T47D (cell line): ENCODE measurements around the gene LCOR.
A peak's percentile ranks its signal among the peaks of the same experiment; 100 is the strongest.

ENCODE experiments used
- DNase-seq, 2 experiments: peaks; one replicate each; pipeline versions ENCODE4 v3.0.0 to v3.0.0-alpha.2; 2011 to 2012; ENCODE audit warnings: low read depth in 1 of 2, low spot score in 1 of 2
- JUND ChIP-seq: IDR thresholded peaks from 2 replicates; pipeline ENCODE4 v1.6.1; 2012; ENCODE audit warnings: low read depth
- in situ Hi-C: cut with HindIII; loops from 2 replicates; pipeline ENCODE4 v1.10.0; 2016; ENCODE audit warnings: low sequenced_read_pairs, low pct_unique_long_range_greater_than_20kb

LCOR gene

GRCh38 chr10:96829029-96829773, 2.9 kb upstream of the LCOR start:
- in situ Hi-C loops, result no loop called here
- DNase-seq, result no peak
- no peak for TF ChIP-seq JUND

DNA sequence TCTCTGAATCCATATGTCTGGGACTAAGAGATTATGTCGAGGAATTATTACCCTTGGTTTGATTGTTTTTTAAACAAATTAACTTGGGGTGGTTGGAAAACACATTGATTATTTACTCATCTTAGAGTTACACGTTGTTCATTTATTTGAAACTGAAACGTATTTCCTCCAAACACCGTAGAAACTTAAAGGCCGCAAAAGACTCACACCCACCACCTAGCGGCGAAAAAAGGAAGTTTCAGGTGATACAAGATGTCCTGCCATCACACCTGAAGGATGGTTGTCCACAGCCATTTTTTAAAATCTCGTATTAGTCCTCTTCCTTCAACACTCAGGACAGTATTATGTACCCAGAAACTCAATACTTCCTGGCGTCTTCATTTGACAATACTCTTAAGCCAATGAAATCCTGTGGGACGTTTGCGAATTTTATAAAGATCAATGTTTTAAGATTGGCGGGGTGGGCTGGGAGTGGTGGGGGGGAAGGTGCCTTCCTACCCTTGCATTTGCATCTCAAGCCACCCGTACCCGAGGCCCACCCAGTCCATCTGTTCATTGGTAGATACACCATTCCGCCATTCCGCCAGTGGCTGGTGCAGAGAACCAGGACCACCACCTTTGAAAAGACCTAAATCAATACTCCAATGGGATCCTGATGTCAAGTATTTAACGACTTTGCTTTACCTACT, 1.4 kb upstream of the LCOR start:
- in situ Hi-C loops, result no loop called here
- no peak for TF ChIP-seq JUND
- DNase-seq, result peak; percentile 77 to 92

DNA sequence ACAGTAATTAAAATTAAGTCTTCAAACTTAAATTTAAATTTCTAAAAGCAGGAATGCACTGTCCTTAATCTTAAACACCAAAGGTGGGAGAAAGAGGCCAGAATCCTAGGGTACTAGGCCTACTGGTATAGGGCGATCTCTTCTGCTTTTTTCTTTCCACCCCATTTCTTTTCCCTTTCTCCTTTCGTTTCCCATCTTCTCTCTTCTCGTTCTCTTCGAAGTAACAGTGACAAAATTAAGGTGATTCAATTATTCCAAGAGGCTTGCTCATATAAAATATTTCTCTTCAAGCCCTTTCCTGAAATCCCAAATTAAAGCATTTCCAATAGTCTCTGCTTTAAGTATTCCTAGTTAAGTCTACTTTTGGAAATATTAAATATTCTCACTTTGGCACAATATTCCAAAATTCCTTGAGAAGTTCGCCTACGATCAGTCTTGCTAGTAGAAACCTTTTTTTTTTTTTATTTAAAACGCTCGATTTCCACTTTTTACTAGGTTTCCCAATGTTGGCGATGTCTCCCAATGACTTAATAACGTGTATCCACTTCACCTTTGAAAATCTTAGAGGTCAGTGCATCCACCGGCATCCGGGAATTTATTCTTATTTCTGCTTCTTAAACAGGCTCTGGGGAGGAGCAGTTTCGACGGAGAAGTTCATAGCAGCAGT, 765 bp upstream of the LCOR start:
- no peak for TF ChIP-seq JUND
- DNase-seq, result no peak
- in situ Hi-C loops, result no loop called here

DNA sequence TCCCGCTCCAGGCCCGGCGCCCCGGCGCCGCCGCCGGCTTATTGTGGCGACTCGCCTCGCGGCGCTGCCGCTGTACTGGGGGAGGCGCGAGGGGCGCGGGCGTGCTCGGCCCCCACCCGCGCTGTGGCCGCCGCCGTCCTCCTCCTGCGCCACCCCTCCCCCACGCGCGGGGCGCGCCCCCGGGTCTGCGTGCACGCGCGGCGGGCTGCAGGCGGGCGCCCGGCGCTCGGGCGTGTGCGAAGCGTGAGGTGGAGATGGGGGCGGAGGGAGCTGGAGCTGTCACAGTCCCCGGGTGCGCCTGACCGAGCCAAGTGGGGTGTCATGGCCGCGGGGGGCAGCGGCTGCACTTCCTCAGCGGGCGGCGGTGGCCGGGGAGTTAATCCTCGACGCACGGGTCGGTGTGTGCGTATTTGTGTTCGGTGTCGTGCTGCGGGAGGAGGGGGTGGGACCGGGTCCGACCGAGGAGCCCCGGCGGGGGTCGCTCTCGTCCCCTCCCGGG, 672 bp downstream of the LCOR start:
- DNase-seq, result peak; percentile 89 to 95
- no peak for TF ChIP-seq JUND
- in situ Hi-C loops, result no loop called here

- no peak for TF ChIP-seq JUND
- DNase-seq, result peak; percentile 36 to 43
- in situ Hi-C loops, result no loop called here
Measured at GRCh38 chr10:96833220-96834001, 1.3 kb downstream of the LCOR start.

DNA sequence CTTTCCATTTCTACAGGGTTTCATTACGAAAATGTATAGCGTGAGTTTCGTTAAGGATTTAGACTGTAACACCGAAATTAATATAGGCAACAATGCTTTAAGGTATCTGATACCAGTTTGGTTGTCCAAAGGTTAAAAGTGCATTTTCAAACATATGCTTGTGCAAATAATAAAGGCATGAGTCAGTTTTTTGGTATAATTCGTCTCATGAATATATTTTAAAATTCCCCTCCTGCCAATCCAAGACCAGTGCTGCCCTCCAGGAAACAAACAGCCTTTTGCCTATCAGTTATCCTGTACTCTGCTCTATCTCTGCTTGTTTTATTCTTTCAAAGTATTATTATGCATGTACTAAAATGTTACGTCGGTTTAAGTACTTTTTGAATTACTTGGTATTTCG, 2.0 kb downstream of the LCOR start:
- no peak for TF ChIP-seq JUND
- DNase-seq, result no peak
- in situ Hi-C loops, result no loop called here

DNA sequence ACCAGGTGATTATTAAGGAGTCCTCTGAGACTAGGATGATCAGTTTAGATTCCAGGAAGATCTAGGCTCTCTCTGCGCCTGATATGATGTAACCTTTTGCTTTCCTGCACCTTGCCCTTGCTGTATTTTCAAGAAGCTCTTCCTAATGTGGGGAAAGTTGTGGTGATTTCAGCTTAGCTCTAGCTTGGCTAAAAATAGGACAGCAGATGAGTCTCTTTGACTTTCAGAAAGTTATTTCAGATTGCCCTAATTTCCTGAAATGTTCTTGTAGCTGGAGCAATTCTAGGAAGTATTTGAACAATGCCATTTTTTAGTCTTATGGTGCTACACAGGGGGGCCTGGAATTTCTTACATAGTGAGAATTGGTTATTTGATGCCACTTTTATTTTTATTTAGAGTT, 3.8 kb downstream of the LCOR start:
- in situ Hi-C loops, result no loop called here

GRCh38 chr10:96838529-96838928, 6.4 kb downstream of the LCOR start:
- in situ Hi-C loops, result no loop called here
- TF ChIP-seq JUND, result no peak
- no peak for DNase-seq

More for the DNA sequence above, 3.8 kb downstream of the LCOR start:
- TF ChIP-seq JUND, result no peak
- DNase-seq, result no peak

GRCh38 chr10:96840841-96841518, 8.9 kb downstream of the LCOR start:
- in situ Hi-C loops, result no loop called here
- TF ChIP-seq JUND, result no peak
- DNase-seq, result no peak

DNA sequence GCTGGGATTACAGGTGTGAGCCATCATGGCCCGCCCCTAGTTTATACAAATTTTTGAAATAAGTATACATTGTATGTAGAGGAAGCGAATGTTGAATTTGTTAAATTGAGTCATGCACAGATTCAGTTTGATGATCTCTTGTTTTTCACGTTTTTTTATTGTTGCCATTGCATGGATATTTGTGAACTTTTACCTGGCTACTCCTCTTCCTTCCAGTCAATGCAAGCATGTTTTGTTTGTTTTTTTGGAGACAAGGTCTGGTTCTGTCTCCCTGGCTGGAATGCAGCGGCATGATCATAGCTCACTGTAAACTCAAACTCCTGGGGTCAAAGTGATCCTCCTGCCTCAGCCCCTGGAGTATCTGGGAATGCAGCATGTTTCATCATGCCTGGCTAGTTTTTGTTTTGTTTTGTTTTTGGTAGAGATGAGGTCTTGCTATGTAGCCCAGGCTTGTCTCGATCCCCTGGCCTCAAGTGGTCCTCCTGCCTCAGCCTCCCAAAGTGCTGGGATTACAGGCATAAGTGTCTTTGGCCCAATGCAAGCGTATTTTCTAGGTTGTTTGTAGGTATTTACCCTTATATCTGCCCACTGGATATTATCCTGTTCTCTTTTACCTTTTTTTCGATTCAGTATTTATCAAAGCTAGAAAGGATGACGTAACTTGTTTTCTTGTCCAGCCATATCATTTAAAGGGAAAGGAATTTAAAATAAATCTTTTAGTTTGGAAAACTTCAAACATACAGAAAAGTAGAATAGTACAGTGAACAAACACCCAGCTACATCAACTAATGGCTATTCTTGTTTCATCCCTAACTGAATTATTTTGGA, 11.0 kb downstream of the LCOR start:
- no peak for TF ChIP-seq JUND
- peak in 1 of 2 experiments; percentile 37 for DNase-seq

GRCh38 chr10:96843823-96844222, 11.7 kb downstream of the LCOR start:
- no peak for DNase-seq
- no peak for TF ChIP-seq JUND
- in situ Hi-C loops, result no loop called here

More for the DNA sequence above, 11.0 kb downstream of the LCOR start:
- in situ Hi-C loops, result no loop called here
